Gastrocnemius medialis (tissue), 4 donors: ENCODE data around the gene TSPAN9. TPM values are rescaled to one million over a fixed set of nuclear protein-coding genes. Genes with fewer than 3 reads are reported as not detected.

Experiments used
- ATAC-seq, 2 donors: fragments of 150-250 bp; one replicate each; pipeline ENCODE4 v1.9.1; 2016
- DNase-seq, 2 donors: peaks; one replicate each; pipeline ENCODE4 v3.0.0-alpha.2; 2019
- H3K27ac ChIP-seq, 4 donors: fragments of 200-600 bp; sonication (generic); 1 replicate in 1 of 4; 2 replicates in 3 of 4; pipeline ENCODE4 v1.5.1; 2016 to 2018; ENCODE audit warnings: mild to moderate bottlenecking in 2 of 4, moderate library complexity in 1 of 4
- H3K27me3 ChIP-seq, 3 donors: fragments of 200-600 bp; sonication (generic) in 2 of 3; 1 replicate in 1 of 3; 2 replicates in 2 of 3; pipeline versions ENCODE4 v1.5.1 to v1.6.0; 2016 to 2019; ENCODE audit warnings: mild to moderate bottlenecking in 1 of 3, moderate library complexity in 1 of 3
- H3K36me3 ChIP-seq, 2 donors: fragments of 200-600 bp; sonication (generic) in 1 of 2; one replicate each; pipeline ENCODE4 v1.5.1; 2017 to 2018
- H3K4me1 ChIP-seq, 2 donors: fragments of 200-600 bp; sonication (generic) in 1 of 2; one replicate each; pipeline ENCODE4 v1.5.1; 2016 to 2017; ENCODE audit warnings: mild to moderate bottlenecking in 2 of 2
- H3K4me3 ChIP-seq, 4 donors: fragments of 200-600 bp; sonication (generic) in 3 of 4; 1 replicate in 1 of 4; 2 replicates in 3 of 4; pipeline ENCODE4 v1.5.1; 2016 to 2019; ENCODE audit warnings: mild to moderate bottlenecking in 2 of 4
- H3K9me3 ChIP-seq, 3 donors: fragments of 200-600 bp; sonication (generic) in 2 of 3; 1 replicate in 1 of 3; 2 replicates in 2 of 3; pipeline ENCODE4 v1.5.1; 2016 to 2019
- POLR2A ChIP-seq, 2 donors: fragments of 450-650 bp; IDR thresholded peaks; one replicate each; pipeline ENCODE4 v1.6.1; 2017; ENCODE audit warnings: antibody characterized with exemption in 2 of 2, mild to moderate bottlenecking in 2 of 2, moderate library complexity in 2 of 2
- in situ Hi-C, 4 donors: fragments of 200-750 bp; cut with MboI; loops; one replicate each; pipeline versions ENCODE4 v1.15.0 to v1.8.0; 2017; ENCODE audit warnings: low sequenced_read_pairs in 4 of 4
- intact Hi-C: fragments of 100-400 bp; cut with DNase I; formaldehyde crosslinking; loops from one replicate; pipeline ENCODE4 v1.15.1; 2023; ENCODE audit warnings: low total_unique reads
- total RNA-seq, 4 donors: library from RNA; depleted of rRNA; stranded (reverse); fragments of >200 nt; gene quantifications; one replicate each; pipeline versions ENCODE4 v1.1.0 to v1.2.3, GENCODE V29; 2016
- TF ChIP-seq, protein P1 (sequence below), 5 experiments: fragments of 450-650 bp in 3 of 5; fragments of 200-600 bp in 2 of 5; sonication (generic) in 2 of 5; IDR thresholded peaks in 4 of 5; conservative IDR thresholded peaks in 1 of 5; 1 replicate in 4 of 5; 2 replicates in 1 of 5; pipeline ENCODE4 v1.5.1; 2016 to 2019; ENCODE audit warnings: antibody characterized with exemption in 5 of 5, mild to moderate bottlenecking in 3 of 5, moderate library complexity in 3 of 5

Gene TSPAN9
- total RNA-seq, 4 donors from 2014 or later, result 4.7 to 9.4 (median 7.4) TPM

DNA sequence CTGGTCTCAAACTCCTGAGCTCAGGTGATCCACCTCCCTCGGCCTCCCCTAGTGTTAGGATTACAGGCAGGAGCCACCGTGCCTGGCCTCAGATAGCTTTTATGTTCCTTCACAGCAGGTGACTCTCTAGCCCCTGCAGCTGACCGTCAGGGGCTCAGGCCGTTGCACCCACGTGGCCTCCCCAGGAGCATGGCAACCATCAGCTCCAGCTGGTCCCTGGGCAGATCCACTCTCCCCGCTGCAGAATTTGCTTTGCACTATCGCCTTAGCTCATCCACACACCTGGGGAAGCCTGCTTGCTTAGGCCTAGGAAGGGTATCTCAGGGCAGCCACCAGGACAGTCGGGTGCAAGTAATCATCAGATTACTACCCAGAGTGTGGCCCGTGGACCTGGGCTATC is 62.6 kb downstream of the TSPAN9 start:
- TF ChIP-seq, protein P1, sequence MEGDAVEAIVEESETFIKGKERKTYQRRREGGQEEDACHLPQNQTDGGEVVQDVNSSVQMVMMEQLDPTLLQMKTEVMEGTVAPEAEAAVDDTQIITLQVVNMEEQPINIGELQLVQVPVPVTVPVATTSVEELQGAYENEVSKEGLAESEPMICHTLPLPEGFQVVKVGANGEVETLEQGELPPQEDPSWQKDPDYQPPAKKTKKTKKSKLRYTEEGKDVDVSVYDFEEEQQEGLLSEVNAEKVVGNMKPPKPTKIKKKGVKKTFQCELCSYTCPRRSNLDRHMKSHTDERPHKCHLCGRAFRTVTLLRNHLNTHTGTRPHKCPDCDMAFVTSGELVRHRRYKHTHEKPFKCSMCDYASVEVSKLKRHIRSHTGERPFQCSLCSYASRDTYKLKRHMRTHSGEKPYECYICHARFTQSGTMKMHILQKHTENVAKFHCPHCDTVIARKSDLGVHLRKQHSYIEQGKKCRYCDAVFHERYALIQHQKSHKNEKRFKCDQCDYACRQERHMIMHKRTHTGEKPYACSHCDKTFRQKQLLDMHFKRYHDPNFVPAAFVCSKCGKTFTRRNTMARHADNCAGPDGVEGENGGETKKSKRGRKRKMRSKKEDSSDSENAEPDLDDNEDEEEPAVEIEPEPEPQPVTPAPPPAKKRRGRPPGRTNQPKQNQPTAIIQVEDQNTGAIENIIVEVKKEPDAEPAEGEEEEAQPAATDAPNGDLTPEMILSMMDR (IDR thresholded peaks at IDR 0.05 in 4 of 5, conservative IDR thresholded peaks at IDR 0.05 in 1 of 5), result no peak
- TF ChIP-seq POLR2A (IDR thresholded peaks at IDR 0.05), result no peak
- H3K9me3 ChIP-seq, result no peaks in the 10 kb centered on the region
- no peak overlapping the region for H3K27ac ChIP-seq
- no peak for DNase-seq
- no peaks in the 10 kb centered on the region for H3K36me3 ChIP-seq
- H3K4me1 ChIP-seq, result peaks cover 15 to 23% of the 10 kb centered on the region in 2 donors
- intact Hi-C loops (no loop called here), in situ Hi-C loops (loop anchor here (5.0 to 25.0 kb wide), 5 partner anchors 65 to 648 kb away; partner anchors contain the start of gene TSPAN9 (in 2 of the 4))
- no peak for ATAC-seq
- no peaks in the 10 kb centered on the region for H3K27me3 ChIP-seq
- no peak overlapping the region for H3K4me3 ChIP-seq

DNA sequence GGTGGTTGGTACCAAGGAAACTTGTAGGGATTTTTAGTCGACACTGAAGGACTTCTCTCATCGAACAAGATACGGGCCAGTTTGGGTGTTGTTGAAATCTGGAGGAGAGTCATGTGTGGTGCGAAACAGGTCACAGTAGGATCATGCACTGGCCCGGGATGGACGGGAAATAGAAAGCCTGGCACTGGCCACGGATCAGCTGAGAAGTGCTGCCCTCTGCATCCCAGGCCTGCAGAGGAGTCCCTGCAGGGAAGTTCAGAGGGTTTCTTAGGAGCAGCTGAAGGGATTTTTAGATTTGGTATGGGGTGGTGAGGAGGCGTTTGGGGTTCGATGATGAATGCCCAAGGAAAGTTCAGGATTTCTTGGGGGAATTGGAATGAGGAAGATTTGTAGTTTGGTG is 63.1 kb downstream of the TSPAN9 start:
- H3K36me3 ChIP-seq, result no peaks in the 10 kb centered on the region
- H3K9me3 ChIP-seq, result no peaks in the 10 kb centered on the region
- H3K4me3 ChIP-seq, result no peak overlapping the region
- ATAC-seq (no peak), DNase-seq (no peak)
- TF ChIP-seq, protein P1 (IDR thresholded peaks at IDR 0.05 in 4 of 5, conservative IDR thresholded peaks at IDR 0.05 in 1 of 5), result no peak
- TF ChIP-seq POLR2A (IDR thresholded peaks at IDR 0.05), result no peak
- in situ Hi-C loops (loop anchor here in 1 of 4 donors (25.0 kb wide), 1 partner anchor 647 kb away; no protein-coding TSS in a partner anchor), intact Hi-C loops (no loop called here)
- H3K27me3 ChIP-seq, result no peaks in the 10 kb centered on the region
- H3K4me1 ChIP-seq, result peaks cover 15 to 28% of the 10 kb centered on the region in 2 donors
- H3K27ac ChIP-seq, result no peak overlapping the region

DNA sequence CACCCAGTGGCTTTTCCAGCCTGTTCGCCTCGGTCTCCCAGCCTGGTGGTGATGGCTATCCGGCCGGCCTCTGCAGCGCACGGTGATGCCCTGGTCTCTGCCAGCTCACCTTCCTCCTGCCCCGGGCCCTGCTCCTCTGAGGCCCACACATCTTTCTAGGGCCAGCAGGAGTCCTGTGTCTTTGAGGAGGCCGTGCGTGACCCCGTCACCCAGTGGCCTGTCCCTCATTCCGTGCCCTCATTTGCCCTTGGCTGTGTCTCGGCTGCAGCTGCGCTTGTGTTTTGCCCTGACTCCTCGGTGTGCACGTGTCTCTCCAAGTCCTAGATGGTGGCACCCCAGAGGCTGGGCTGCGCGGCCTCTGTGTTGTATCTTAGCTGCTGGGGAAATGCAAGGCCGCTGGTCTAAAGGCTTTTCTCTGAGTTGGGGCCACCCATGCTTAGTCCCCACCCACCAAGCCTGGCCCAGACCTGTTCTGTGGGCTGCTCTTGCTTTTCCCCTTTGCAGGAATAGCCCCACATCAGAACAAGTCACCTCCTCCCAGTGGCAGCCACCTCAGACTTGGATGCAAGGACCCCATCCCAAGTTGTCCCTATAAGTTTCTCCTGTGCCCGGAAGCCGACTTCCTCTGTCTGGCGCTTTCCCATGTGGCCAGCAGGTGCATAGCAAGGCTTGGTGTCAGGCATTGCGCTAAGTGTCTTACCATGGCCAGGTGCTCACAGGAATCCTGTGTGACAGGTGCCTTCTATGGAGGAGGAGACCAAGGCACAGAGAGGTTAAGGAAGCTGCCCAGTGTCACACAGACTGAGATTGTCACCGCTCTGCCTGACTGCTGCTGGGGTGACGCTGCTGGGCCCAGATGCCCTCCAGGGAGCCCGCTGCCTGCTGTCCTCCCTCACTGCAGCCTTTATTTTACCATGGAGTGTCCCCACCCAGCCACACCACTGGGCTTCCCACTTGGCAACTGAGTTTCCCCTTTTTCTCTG is 64.5 kb downstream of the TSPAN9 start:
- Histone ChIP-seq H3K4me1 (peaks cover 15 to 28% of the 10 kb centered on the region in 2 donors), H3K27me3 (no peaks in the 10 kb centered on the region), H3K4me3 (no peak overlapping the region), H3K27ac (no peak overlapping the region), H3K9me3 (no peaks in the 10 kb centered on the region), H3K36me3 (no peaks in the 10 kb centered on the region)
- TF ChIP-seq POLR2A (IDR thresholded peaks at IDR 0.05), result no peak
- TF ChIP-seq, protein P1 (IDR thresholded peaks at IDR 0.05 in 4 of 5, conservative IDR thresholded peaks at IDR 0.05 in 1 of 5), result peak in 1 of 5 experiments; percentile 19
- DNase-seq (peak in 1 of 2 donors; percentile 29), ATAC-seq (peak; percentile 41 to 72)
- in situ Hi-C loops, result loop anchor here in 1 of 4 donors (25.0 kb wide), 1 partner anchor 646 kb away; no protein-coding TSS in a partner anchor
- intact Hi-C loops, result no loop called here

DNA sequence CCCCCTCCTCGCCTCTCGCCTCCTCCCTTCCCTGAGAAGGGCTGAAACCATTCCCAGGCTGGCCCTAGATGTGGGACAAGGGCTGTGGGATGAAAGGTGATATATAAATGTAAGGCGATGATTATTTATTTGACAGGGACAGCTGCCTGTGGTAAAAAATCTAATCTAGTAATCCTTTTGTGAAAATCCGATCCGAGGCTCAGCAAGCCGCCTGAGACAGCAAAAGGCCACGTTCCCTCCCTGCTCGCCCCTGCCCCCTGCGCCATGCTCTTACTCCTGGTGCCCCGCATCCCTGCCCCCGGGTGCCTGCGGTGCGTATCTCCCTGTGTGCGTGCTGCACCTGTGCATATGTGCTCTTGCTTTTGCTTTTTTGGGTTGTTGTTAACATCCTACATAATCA is 65.2 kb downstream of the TSPAN9 start:
- Histone ChIP-seq H3K4me3 (no peak overlapping the region), H3K27me3 (no peaks in the 10 kb centered on the region), H3K27ac (no peak overlapping the region), H3K4me1 (peaks cover 15 to 22% of the 10 kb centered on the region in 2 donors), H3K9me3 (no peaks in the 10 kb centered on the region), H3K36me3 (no peaks in the 10 kb centered on the region)
- DNase-seq (no peak), ATAC-seq (no peak)
- in situ Hi-C loops (loop anchor here in 1 of 4 donors (25.0 kb wide), 1 partner anchor 645 kb away; no protein-coding TSS in a partner anchor), intact Hi-C loops (no loop called here)
- TF ChIP-seq POLR2A (IDR thresholded peaks at IDR 0.05), result no peak
- TF ChIP-seq, protein P1 (IDR thresholded peaks at IDR 0.05 in 4 of 5, conservative IDR thresholded peaks at IDR 0.05 in 1 of 5), result no peak
